ENCODE results near the gene VWF.
"Not testable (repeated sequence)": the region's sequence is repeated elsewhere in the genome, so short reads cannot be mapped to it uniquely, and the experiment has no call there.

The VWF gene

GRCh38 chr12:6145564-6145963 is 21.1 kb upstream of the VWF start:
- no peak for DNase-seq (ENCODE audit: low spot score)

- DNase-seq (ENCODE audit: low spot score), result no peak
These were observed 18.8 kb upstream of the VWF start for GRCh38 chr12:6143303-6143675.

GRCh38 chr12:6142368-6143302 is 18.2 kb upstream of the VWF start:
- DNase-seq (ENCODE audit: low spot score), result not testable (repeated sequence)

GRCh38 chr12:6141731-6142367 is 17.4 kb upstream of the VWF start:
- not testable (repeated sequence) for DNase-seq (ENCODE audit: low spot score)

- peak; percentile 13 for DNase-seq (ENCODE audit: low spot score)
These were observed 16.4 kb upstream of the VWF start for GRCh38 chr12:6140651-6141447.

- no peak for DNase-seq (ENCODE audit: low spot score)
These were observed 10.6 kb upstream of the VWF start for GRCh38 chr12:6135071-6135470.

GRCh38 chr12:6133642-6134041 is 9.2 kb upstream of the VWF start:
- no peak for DNase-seq (ENCODE audit: low spot score)

GRCh38 chr12:6132496-6132895 is 8.0 kb upstream of the VWF start:
- DNase-seq (ENCODE audit: low spot score), result no peak

GRCh38 chr12:6125310-6125608 is 789 bp upstream of the VWF start:
- no peak for DNase-seq (ENCODE audit: low spot score)

GRCh38 chr12:6123258-6123657 is 1.2 kb downstream of the VWF start:
- DNase-seq (ENCODE audit: low spot score), result no peak

GRCh38 chr12:6122201-6122600 is 2.3 kb downstream of the VWF start:
- DNase-seq (ENCODE audit: low spot score), result no peak

GRCh38 chr12:6120796-6121473 is 3.5 kb downstream of the VWF start:
- no peak for DNase-seq (ENCODE audit: low spot score)

- no peak for DNase-seq (ENCODE audit: low spot score)
These were observed 5.4 kb downstream of the VWF start for GRCh38 chr12:6118891-6119568.

GRCh38 chr12:6116471-6117021 is 7.9 kb downstream of the VWF start:
- DNase-seq (ENCODE audit: low spot score), result no peak

- no peak for DNase-seq (ENCODE audit: low spot score)
These were observed 9.1 kb downstream of the VWF start for GRCh38 chr12:6115389-6115788.

- no peak for DNase-seq (ENCODE audit: low spot score)
These were observed 10.0 kb downstream of the VWF start for GRCh38 chr12:6114476-6114870.

- no peak for DNase-seq (ENCODE audit: low spot score)
These were observed 10.6 kb downstream of the VWF start for GRCh38 chr12:6113691-6114475.

- no peak for DNase-seq (ENCODE audit: low spot score)
These were observed 12.5 kb downstream of the VWF start for GRCh38 chr12:6112004-6112403.

GRCh38 chr12:6110006-6110405 is 14.5 kb downstream of the VWF start:
- DNase-seq (ENCODE audit: low spot score), result no peak

- no peak for DNase-seq (ENCODE audit: low spot score)
These were observed 18.3 kb downstream of the VWF start for GRCh38 chr12:6106218-6106617.

GRCh38 chr12:6104842-6105241 is 19.6 kb downstream of the VWF start:
- peak; percentile 10 for DNase-seq (ENCODE audit: low spot score)
